ENCODE measurements around the gene FLNC. TPM values are rescaled to one million over a fixed set of nuclear protein-coding genes. Genes with fewer than 3 reads are reported as not detected.

FLNC gene
- total RNA-seq, 4 donors from 2014 or later, result 5.7 to 12.6 (median 9.3) TPM

- DNase-seq, result no peak
- no peak for TF ChIP-seq CTCF (IDR thresholded peaks at IDR 0.05)
- TF ChIP-seq POLR2A (IDR thresholded peaks at IDR 0.05), result no peak
- intact Hi-C loops (cut with DNase I), result loop anchor here (10.0 kb wide), 1 partner anchor 133 kb away; the partner anchor contains the start of gene CALU
These were observed 37.8 kb downstream of the FLNC start for GRCh38 chr7:128867842-128868623.

GRCh38 chr7:128868624-128869137, 38.5 kb downstream of the FLNC start:
- no peaks in the 10 kb centered on the region for H3K27me3 ChIP-seq
- intact Hi-C loops (cut with DNase I), result loop anchor here (10.0 kb wide), 1 partner anchor 134 kb away; the partner anchor contains the start of gene CALU
- DNase-seq, result no peak
- peak overlapping the region in 1 of 3 donors; percentile 55 for H3K4me3 ChIP-seq (replicated peaks in 1 of 3)
- no peak overlapping the region for H3K27ac ChIP-seq
- WGBS, 2 donors, result 45 to 56% methylated on average over 13 of the region's 13 CpGs
- H3K36me3 ChIP-seq, result peaks cover 10 to 14% of the 10 kb centered on the region in 2 donors
- no peaks in the 10 kb centered on the region for H3K9me3 ChIP-seq
- H3K4me1 ChIP-seq, result peaks cover 17 to 22% of the 10 kb centered on the region in 2 donors
- TF ChIP-seq CTCF (IDR thresholded peaks at IDR 0.05) (no peak), POLR2A (IDR thresholded peaks at IDR 0.05) (no peak)

More at GRCh38 chr7:128867842-128868623, 37.8 kb downstream of the FLNC start:
- Histone ChIP-seq H3K27ac (no peak overlapping the region), H3K27me3 (no peaks in the 10 kb centered on the region), H3K4me3 (replicated peaks in 1 of 3) (no peak overlapping the region), H3K36me3 (peaks cover 10 to 14% of the 10 kb centered on the region in 2 donors), H3K4me1 (peaks cover 21 to 24% of the 10 kb centered on the region in 2 donors), H3K9me3 (no peaks in the 10 kb centered on the region)
- 84% methylated on average over 11 of the region's 11 CpGs for WGBS, 2 donors

GRCh38 chr7:128869138-128869943, 39.1 kb downstream of the FLNC start:
- H3K9me3 ChIP-seq, result no peaks in the 10 kb centered on the region
- H3K4me1 ChIP-seq, result peaks cover 12 to 17% of the 10 kb centered on the region in 2 donors
- no peak overlapping the region for H3K27ac ChIP-seq
- intact Hi-C loops (cut with DNase I), result loop anchor here (10.0 kb wide), 1 partner anchor 135 kb away; the partner anchor contains the start of gene CALU
- peaks cover 10 to 14% of the 10 kb centered on the region in 2 donors for H3K36me3 ChIP-seq
- H3K4me3 ChIP-seq (replicated peaks in 1 of 3), result peak overlapping the region in 2 of 3 donors; percentile 3 to 55
- 3 to 7% methylated on average over 6 to 13 of the region's 86 CpGs for WGBS, 2 donors
- peak; percentile 50 to 61 for DNase-seq
- TF ChIP-seq CTCF (IDR thresholded peaks at IDR 0.05), result no peak
- no peak for TF ChIP-seq POLR2A (IDR thresholded peaks at IDR 0.05)
- no peaks in the 10 kb centered on the region for H3K27me3 ChIP-seq

- Histone ChIP-seq H3K27me3 (no peaks in the 10 kb centered on the region), H3K27ac (no peak overlapping the region), H3K36me3 (peaks cover 7 to 14% of the 10 kb centered on the region in 2 donors), H3K4me3 (replicated peaks in 1 of 3) (peak overlapping the region in 1 of 3 donors; percentile 55), H3K4me1 (peaks cover 12 to 17% of the 10 kb centered on the region in 2 donors), H3K9me3 (no peaks in the 10 kb centered on the region)
- WGBS, 2 donors, result 36% methylated on average over 2 of the region's 30 CpGs
- intact Hi-C loops (cut with DNase I), result loop anchor here (10.0 kb wide), 1 partner anchor 135 kb away; the partner anchor contains the start of gene CALU
- TF ChIP-seq CTCF (IDR thresholded peaks at IDR 0.05) (no peak), POLR2A (IDR thresholded peaks at IDR 0.05) (no peak)
- no peak for DNase-seq
These were observed 39.7 kb downstream of the FLNC start for GRCh38 chr7:128869944-128870285.
